ENCODE data around the gene TCHP.

Gene TCHP

DNA sequence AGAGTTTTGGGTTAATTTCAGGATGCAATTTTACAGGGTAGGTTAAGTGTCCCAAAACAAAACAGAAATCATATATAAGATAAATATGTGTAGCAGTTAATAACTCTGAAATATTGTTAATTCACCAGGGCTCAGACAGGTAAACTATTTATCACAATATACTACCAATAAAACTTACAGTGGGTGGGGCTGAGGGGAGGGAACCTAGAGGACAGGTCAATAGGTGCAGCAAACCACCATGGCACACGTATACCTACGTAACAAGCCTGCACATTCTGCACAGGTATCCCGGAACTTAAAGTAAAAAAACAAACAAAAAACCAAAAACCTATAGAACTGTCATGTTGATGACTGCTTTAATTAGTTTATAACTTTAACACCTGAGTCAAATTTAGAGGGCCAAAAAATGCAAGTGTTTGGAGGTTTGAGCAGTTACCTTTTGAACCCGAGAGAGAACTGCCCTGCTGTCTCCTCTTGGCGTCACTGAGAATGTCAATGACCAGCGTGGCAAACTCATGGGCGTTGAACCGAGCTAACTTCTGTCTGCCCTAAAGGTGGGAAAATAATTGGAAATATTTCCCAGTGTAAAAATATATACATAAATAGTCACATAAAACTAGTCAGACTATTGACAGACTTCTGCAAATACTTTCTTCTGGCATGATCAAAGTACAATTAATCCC lies 59.5 kb downstream of the TCHP start:
- H3K27ac Mint-ChIP-seq = no peak overlapping the region
- DNase-seq = no peak
- peaks cover 59% of the 10 kb centered on the region for H3K36me3 Mint-ChIP-seq
- H3K4me3 Mint-ChIP-seq = no peak overlapping the region
- CTCF ChIA-PET = interaction anchor here (1.0 kb wide), 1 partner anchor 106 kb away, joined by 3 read pairs; no protein-coding TSS in a partner anchor
- no peaks in the 10 kb centered on the region for H3K27me3 Mint-ChIP-seq
- H3K4me1 Mint-ChIP-seq = no peaks in the 10 kb centered on the region
- no peaks in the 10 kb centered on the region for H3K9me3 Mint-ChIP-seq

DNA sequence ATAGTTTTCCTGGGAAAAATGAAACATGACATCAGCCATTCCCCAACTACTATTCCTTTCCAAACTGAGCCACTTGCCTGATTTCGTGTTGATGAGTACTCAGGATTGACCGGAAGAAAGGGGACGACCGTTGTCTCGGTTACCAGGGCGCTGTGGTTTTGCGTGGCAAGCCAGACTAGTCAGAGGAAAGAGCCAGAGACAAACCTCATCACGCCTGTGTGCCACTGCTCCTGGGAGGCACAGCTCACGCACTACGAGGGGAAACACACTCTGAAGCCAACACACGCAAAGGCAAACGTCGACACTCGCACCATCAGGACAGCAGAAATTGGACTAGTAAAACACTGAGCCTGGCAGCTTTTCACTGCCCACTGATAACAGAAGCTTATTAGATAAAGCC lies 61.1 kb downstream of the TCHP start:
- Mint-ChIP-seq H3K4me1 (peaks cover 2% of the 10 kb centered on the region), H3K27ac (no peak overlapping the region), H3K9me3 (no peaks in the 10 kb centered on the region), H3K27me3 (no peaks in the 10 kb centered on the region), H3K4me3 (no peak overlapping the region), H3K36me3 (peaks cover 62% of the 10 kb centered on the region)
- no peak for DNase-seq
- CTCF ChIA-PET = no interaction called here

DNA sequence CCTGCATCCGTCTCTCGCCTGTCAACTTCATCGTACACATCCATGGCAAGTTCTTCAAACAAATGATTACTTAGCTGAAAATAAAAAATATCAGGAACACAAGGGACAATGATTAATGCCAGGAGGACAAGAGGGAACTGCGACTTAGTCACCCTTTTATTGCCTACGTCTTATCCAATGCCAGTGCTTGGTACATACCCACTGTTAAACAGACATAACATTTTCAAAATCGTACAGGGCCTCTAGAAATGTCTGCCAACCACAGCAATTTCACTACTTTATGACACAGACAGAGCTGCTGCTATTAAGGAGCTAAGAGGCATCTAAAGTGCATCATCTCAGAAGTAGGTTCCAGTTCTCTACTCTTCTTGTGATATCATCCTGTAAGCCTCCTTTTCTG lies 61.5 kb downstream of the TCHP start:
- H3K4me3 Mint-ChIP-seq = no peak overlapping the region
- no peak for DNase-seq
- no peaks in the 10 kb centered on the region for H3K9me3 Mint-ChIP-seq
- CTCF ChIA-PET = no interaction called here
- H3K36me3 Mint-ChIP-seq = peaks cover 61% of the 10 kb centered on the region
- H3K27me3 Mint-ChIP-seq = no peaks in the 10 kb centered on the region
- peak overlapping the region; percentile 25 for H3K27ac Mint-ChIP-seq
- H3K4me1 Mint-ChIP-seq = peaks cover 5% of the 10 kb centered on the region

DNA sequence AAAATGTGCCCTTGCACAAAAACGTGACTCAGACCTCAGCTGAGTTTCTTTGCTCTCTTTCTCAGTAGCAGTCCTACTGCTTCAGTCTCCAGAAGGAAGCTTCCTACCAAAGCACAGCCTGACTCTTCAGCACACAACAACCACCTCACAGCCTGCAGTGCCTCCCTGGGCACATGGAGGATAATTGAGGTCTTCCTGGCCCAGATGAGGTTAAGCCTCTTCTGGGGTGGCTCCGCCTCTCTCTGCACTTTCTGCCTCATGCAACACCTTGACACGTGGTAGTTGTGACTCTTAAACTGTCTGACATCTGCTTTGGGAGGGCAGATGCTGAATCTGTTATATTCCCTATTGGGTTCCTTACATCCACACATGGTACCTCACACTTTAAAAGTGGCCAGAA lies 62.3 kb downstream of the TCHP start:
- Mint-ChIP-seq H3K27me3 (no peaks in the 10 kb centered on the region), H3K4me1 (peaks cover 9% of the 10 kb centered on the region), H3K4me3 (no peak overlapping the region), H3K27ac (no peak overlapping the region), H3K36me3 (peaks cover 61% of the 10 kb centered on the region), H3K9me3 (no peaks in the 10 kb centered on the region)
- no peak for DNase-seq
- CTCF ChIA-PET = no interaction called here

DNA sequence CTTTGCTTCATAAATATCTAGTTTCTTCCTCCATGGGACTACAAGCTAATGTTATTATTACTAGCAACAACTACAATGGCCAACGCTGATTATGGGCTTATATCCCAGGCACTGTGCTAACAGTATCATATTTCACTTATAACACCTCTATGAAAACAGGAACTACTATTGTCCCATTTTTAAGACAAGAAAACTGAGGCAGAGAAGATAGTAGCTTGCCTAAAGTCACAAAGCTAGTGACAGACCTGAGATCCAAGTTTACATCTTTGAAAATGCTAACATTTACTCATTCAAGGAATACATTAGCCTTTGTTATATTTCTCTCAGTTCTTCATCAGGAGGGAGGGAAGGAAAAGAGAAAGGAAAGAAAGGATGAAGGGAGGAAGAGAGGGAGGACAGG lies 63.3 kb downstream of the TCHP start:
- no peak overlapping the region for H3K4me3 Mint-ChIP-seq
- DNase-seq = no peak
- CTCF ChIA-PET = interaction anchor here (1.0 kb wide), 1 partner anchor 53 kb away, joined by 3 read pairs; no protein-coding TSS in a partner anchor
- peaks cover 19% of the 10 kb centered on the region for H3K4me1 Mint-ChIP-seq
- H3K9me3 Mint-ChIP-seq = no peaks in the 10 kb centered on the region
- no peaks in the 10 kb centered on the region for H3K27me3 Mint-ChIP-seq
- H3K27ac Mint-ChIP-seq = peak overlapping the region; percentile 3
- peaks cover 65% of the 10 kb centered on the region for H3K36me3 Mint-ChIP-seq

DNA sequence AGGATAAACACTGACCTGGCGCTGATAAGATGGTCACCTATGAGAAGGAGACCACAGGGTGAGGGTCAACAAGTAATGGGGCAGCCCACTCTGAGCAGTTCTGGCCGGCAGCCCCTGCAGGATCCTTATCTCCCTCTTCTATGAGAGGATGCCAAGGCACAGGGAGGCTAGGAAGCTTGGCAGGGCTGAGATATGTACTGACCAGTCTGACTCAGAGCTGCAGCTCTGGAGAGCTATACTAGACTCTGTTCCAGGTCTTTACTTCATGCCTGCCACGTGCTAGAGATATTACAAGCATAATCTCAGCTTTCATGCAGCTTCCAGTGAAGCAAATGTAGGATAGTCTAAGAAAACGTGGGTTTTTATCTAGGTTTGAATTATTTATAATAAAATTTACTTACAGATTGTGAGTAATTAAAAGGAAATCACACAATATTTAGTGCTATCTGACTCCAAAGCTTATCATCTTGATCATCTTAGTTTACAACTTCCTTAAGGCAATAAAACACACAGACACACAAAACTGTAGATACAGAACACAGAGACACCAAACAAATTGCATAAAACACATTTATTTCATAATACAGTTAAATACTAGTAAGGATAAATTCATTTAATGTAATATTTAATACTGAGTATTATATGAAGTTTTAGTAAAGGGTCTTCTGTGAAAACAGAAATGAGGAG lies 63.8 kb downstream of the TCHP start:
- no peak for DNase-seq
- CTCF ChIA-PET = interaction anchor here (0.6 to 1.0 kb wide), 2 partner anchors 53 to 1503 kb away, joined by 3 read pairs; no protein-coding TSS in a partner anchor
- Mint-ChIP-seq H3K27ac (peak overlapping the region; percentile 3), H3K27me3 (no peaks in the 10 kb centered on the region), H3K36me3 (peaks cover 60% of the 10 kb centered on the region), H3K4me3 (no peak overlapping the region), H3K4me1 (peaks cover 22% of the 10 kb centered on the region), H3K9me3 (no peaks in the 10 kb centered on the region)

DNA sequence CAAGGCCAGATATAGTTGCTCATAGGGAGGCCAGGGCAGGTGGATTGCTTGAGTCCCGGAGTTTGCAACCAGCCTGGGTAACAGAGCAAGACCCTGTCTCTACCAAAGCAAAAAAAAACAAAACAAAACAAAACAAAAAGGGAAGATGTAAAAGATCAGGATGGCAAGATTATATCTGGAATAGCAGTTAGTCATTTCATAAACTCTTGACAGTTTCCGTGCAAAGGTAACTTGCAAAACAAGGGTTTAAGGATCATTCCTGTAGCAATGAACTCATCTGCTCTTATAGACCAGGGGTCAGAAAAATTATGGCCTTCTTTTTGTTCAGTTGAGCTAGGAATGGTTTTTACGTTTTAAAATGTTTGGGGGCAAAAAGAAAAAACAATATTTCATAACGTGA lies 66.5 kb downstream of the TCHP start:
- no peak for DNase-seq
- Mint-ChIP-seq H3K36me3 (peaks cover 56% of the 10 kb centered on the region), H3K27ac (peak overlapping the region; percentile 42), H3K27me3 (no peaks in the 10 kb centered on the region), H3K9me3 (no peaks in the 10 kb centered on the region), H3K4me3 (no peak overlapping the region), H3K4me1 (peaks cover 31% of the 10 kb centered on the region)
- CTCF ChIA-PET = no interaction called here

DNA sequence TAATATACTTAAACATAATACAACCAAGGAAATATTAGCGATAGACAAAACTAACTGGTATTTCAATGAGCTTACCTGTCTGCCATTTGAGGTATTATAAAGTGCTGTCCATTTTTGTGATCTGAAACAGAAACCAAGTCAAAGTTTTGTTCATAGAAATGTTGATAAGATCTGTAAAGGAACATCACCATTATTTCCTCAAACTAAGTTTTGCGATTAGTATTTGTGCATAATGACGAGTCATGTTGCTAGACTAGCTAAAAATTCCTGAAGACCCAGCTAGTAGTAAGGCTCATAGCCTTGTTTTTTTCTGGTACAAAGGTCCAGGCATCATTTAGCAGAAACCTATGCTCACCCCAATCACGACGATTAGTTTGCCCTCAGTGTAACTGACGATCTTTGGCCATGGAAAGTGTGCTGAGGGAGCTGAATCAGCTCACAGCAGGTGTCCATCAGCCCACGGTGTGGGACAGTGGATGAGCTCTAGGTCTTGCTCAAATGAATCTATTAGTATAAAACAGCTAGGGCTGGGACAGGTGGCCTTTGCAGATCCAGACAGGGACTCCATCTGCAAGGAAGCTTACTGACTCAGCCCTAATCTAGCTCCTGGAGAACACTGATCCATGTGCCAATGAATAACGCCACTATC lies 67.4 kb downstream of the TCHP start:
- no peak for DNase-seq
- peaks cover 31% of the 10 kb centered on the region for H3K4me1 Mint-ChIP-seq
- H3K36me3 Mint-ChIP-seq = peaks cover 57% of the 10 kb centered on the region
- CTCF ChIA-PET = interaction anchor here (0.6 kb wide), 1 partner anchor 47 kb away, joined by 4 read pairs; no protein-coding TSS in a partner anchor
- no peaks in the 10 kb centered on the region for H3K27me3 Mint-ChIP-seq
- H3K27ac Mint-ChIP-seq = peak overlapping the region; percentile 88
- no peaks in the 10 kb centered on the region for H3K9me3 Mint-ChIP-seq
- H3K4me3 Mint-ChIP-seq = peak overlapping the region; percentile 1
